A673 (cell line): Measurements from ENCODE around the gene SLCO3A1. TPM values are rescaled to one million over a fixed set of nuclear protein-coding genes. Genes with fewer than 3 reads are reported as not detected.

Experiments
- BruUV-seq: library from RNA; stranded (reverse); fragments of 400-500 nt; replicated peaks from 2 replicates; lab custom pipeline; 2021; lab: Mats Ljungman, UMichigan
- CTCF ChIA-PET: fragments of 300-600 bp; sonication (Branson Sonifier 250); formaldehyde crosslinking; loops from one replicate; lab custom pipeline; 2022; ENCODE audit warnings: antibody characterized with exemption; lab: Charles Lee
- POLR2A ChIA-PET: fragments of 300-600 bp; sonication (Branson Sonifier 250); formaldehyde crosslinking; loops from one replicate; lab custom pipeline; 2022; ENCODE audit warnings: antibody characterized with exemption; ENCODE audit not compliant: low non-redundant PET; lab: Charles Lee
- DNase-seq: peaks from one replicate; pipeline ENCODE4 v3.0.0-alpha.2; 2015; ENCODE audit warnings: low spot score
- H3K27ac ChIP-seq: fragments of 200-600 bp; sonication (generic); 2 replicates; pipeline ENCODE4 v1.5.1; 2016; ENCODE audit warnings: mixed run types, low read depth, mild to moderate bottlenecking, mixed read lengths, antibody characterized with exemption, low read length; ENCODE audit not compliant: poor library complexity, severe bottlenecking
- H3K27me3 ChIP-seq: fragments of 200-600 bp; sonication (generic); replicated peaks from 2 replicates; pipeline ENCODE4 v1.6.1; 2017; ENCODE audit warnings: mixed run types, low read depth, mild to moderate bottlenecking, mixed read lengths, antibody characterized with exemption, low read length; ENCODE audit not compliant: insufficient read depth, poor library complexity
- H3K36me3 ChIP-seq: fragments of 200-600 bp; sonication (generic); 2 replicates; pipeline ENCODE4 v1.6.1; 2016; ENCODE audit warnings: mixed run types, mild to moderate bottlenecking, mixed read lengths, antibody characterized with exemption, low read length; ENCODE audit not compliant: insufficient read depth, poor library complexity, severe bottlenecking
- H3K4me1 ChIP-seq: fragments of 200-600 bp; sonication (generic); 2 replicates; pipeline ENCODE4 v1.6.1; 2017; ENCODE audit warnings: mixed run types, mild to moderate bottlenecking, mixed read lengths, antibody characterized with exemption, low read length; ENCODE audit not compliant: insufficient read depth, poor library complexity, severe bottlenecking
- H3K4me3 ChIP-seq: fragments of 200-600 bp; sonication (generic); 2 replicates; pipeline ENCODE4 v1.5.1; 2016; ENCODE audit warnings: low read depth, mixed run types, mild to moderate bottlenecking, mixed read lengths, low read length; ENCODE audit not compliant: poor library complexity, severe bottlenecking
- H3K9me3 ChIP-seq: fragments of 200-600 bp; sonication (generic); 2 replicates; pipeline ENCODE4 v1.6.1; 2016; ENCODE audit warnings: mixed run types, low read depth, mild to moderate bottlenecking, mixed read lengths, antibody characterized with exemption, low read length; ENCODE audit not compliant: poor library complexity, severe bottlenecking
- CTCF ChIP-seq: fragments of 300-800, 200-600 bp; sonication (generic); conservative IDR thresholded peaks from 2 replicates; pipeline ENCODE4 v1.5.1; 2017; ENCODE audit warnings: low read depth, mild to moderate bottlenecking, antibody characterized with exemption, low read length, moderate library complexity, mixed read lengths
- EZH2 ChIP-seq: fragments of 200-600 bp; sonication (generic); IDR thresholded peaks from 2 replicates; pipeline ENCODE4 v1.6.1; 2017; ENCODE audit warnings: borderline replicate concordance, low read depth, mild to moderate bottlenecking, mixed read lengths, antibody characterized with exemption, low read length; ENCODE audit not compliant: poor library complexity, severe bottlenecking
- intact Hi-C: fragments of 100-400 bp; cut with micrococcal nuclease; formaldehyde crosslinking; loops from one replicate; pipeline ENCODE4 v1.10.0; 2022; ENCODE audit not compliant: unreplicated experiment
- total RNA-seq: library from RNA; stranded (reverse); gene quantifications from 2 replicates; pipeline ENCODE4 v1.2.3, GENCODE V29; 2021

Gene SLCO3A1
- total RNA-seq, 1 experiment from 2014 or later: 16.6 TPM

DNA sequence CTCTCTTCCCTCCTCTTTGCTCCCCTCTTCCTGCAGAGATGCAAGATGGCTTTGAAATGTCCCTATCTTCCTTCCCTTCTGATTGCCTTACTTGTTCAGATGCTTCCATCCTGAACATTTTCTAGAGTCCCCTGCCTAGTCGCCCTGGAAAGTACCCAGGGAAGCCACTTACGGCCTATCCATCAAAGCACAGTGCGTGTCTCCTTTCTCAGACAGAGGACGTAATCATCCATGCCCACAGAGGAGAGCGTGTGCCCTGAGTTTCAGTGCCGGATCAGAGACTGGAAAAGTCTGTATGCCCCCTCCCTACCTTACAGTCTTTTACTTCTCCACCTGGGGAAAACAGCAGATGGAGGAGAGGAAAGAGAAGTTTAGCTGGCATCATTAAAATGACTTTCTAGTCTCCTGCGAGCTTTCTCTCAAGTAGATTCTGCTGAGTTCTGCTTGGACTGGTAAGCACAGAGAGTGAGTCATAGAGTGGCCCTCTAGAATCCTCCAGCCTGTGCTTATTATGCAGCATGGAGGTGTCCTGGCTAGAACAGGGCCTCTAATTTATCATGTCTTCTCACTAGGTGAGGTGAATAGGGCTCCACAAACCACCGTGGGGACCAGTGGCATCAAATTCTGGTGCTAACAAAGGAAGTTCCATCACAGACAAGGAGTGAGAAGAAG lies 114.6 kb downstream of the SLCO3A1 start:
- no peaks in the 10 kb centered on the region for H3K9me3 ChIP-seq
- H3K27ac ChIP-seq: no peak overlapping the region
- no peak overlapping the region for H3K4me3 ChIP-seq
- no TSS peak for BruUV-seq
- no peaks in the 10 kb centered on the region for H3K27me3 ChIP-seq
- ChIA-PET POLR2A (interaction anchor here (0.7 kb wide), 1 partner anchor 24 kb away, joined by 9 read pairs; no protein-coding TSS in a partner anchor), CTCF (no interaction called here)
- no peaks in the 10 kb centered on the region for H3K36me3 ChIP-seq
- H3K4me1 ChIP-seq: no peaks in the 10 kb centered on the region
- intact Hi-C loops: no loop called here
- DNase-seq: no peak
- TF ChIP-seq CTCF (no peak), EZH2 (no peak)

DNA sequence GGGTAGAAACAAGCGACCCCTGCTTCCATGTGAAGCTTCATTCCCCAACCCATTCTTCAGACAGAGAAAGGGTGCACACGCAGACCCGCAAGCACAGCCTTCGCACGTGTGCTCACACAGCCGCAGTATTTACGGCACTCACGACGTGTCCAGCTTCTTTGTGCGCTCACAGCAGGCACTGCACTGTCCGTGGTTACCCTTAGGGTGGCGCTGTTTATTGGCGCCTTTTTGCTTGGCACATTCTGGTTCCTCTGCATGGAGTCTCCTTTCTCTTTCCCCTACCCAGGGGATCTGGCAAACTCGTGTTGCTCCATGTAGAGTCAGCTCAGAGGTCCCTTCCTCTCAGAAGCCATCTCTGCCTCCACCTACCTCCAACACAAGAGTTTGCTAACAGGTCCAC lies 115.1 kb downstream of the SLCO3A1 start:
- Histone ChIP-seq H3K27me3 (no peaks in the 10 kb centered on the region), H3K4me1 (no peaks in the 10 kb centered on the region), H3K9me3 (no peaks in the 10 kb centered on the region), H3K4me3 (no peak overlapping the region), H3K36me3 (no peaks in the 10 kb centered on the region), H3K27ac (no peak overlapping the region)
- DNase-seq: no peak
- TF ChIP-seq EZH2 (no peak), CTCF (peak; percentile 35; the same call in 1 of the 2 replicates)
- BruUV-seq: no TSS peak
- ChIA-PET CTCF (no interaction called here), POLR2A (interaction anchor here (0.7 kb wide), 1 partner anchor 23 kb away, joined by 9 read pairs; no protein-coding TSS in a partner anchor)
- intact Hi-C loops: no loop called here

DNA sequence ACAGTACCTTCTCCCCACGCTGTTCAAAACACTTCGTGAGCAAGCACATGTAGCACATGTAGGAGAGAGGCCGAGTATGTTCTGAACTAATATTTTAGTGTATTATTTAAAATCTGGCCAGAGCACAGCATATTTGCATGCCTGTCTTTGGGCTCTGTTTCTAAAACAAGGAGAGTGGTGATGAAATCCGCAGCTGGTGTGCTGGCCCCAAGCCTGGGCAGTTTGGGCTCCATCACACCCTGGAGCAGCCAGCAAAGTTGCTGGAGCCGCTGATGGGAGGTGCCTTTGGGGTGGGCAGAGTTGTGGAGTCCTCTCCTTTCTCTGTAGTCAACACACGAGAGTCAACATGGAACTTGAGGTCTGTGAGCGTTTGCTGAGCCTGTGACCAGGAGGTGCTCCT lies 116.6 kb downstream of the SLCO3A1 start:
- H3K9me3 ChIP-seq: no peaks in the 10 kb centered on the region
- H3K36me3 ChIP-seq: no peaks in the 10 kb centered on the region
- no peaks in the 10 kb centered on the region for H3K4me1 ChIP-seq
- ChIA-PET CTCF (no interaction called here), POLR2A (no interaction called here)
- intact Hi-C loops: loop anchor here (10.0 kb wide), 2 partner anchors 65 to 105 kb away; no protein-coding TSS in a partner anchor
- H3K4me3 ChIP-seq: no peak overlapping the region
- H3K27me3 ChIP-seq: no peaks in the 10 kb centered on the region
- DNase-seq: no peak
- TF ChIP-seq CTCF (no peak), EZH2 (no peak)
- H3K27ac ChIP-seq: no peak overlapping the region
- BruUV-seq: no TSS peak
